Tibial nerve (tissue), 3 donors: Measurements from ENCODE around the gene KCNT2.

ENCODE experiments used
- POLR2A ChIP-seq, 2 donors: fragments of 450-650 bp; IDR thresholded peaks; one replicate each; pipeline ENCODE4 v1.6.1; 2017; ENCODE audit warnings: antibody characterized with exemption in 2 of 2, mild to moderate bottlenecking in 2 of 2, moderate library complexity in 2 of 2
- TF ChIP-seq, protein P1 (sequence below), 5 experiments: fragments of 200-600 bp in 3 of 5; fragments of 450-650 bp in 2 of 5; sonication (generic) in 3 of 5; IDR thresholded peaks; one replicate each; pipeline ENCODE4 v1.5.1; 2016 to 2019; ENCODE audit warnings: antibody characterized with exemption in 5 of 5, mild to moderate bottlenecking in 3 of 5, moderate library complexity in 2 of 5

DNA sequence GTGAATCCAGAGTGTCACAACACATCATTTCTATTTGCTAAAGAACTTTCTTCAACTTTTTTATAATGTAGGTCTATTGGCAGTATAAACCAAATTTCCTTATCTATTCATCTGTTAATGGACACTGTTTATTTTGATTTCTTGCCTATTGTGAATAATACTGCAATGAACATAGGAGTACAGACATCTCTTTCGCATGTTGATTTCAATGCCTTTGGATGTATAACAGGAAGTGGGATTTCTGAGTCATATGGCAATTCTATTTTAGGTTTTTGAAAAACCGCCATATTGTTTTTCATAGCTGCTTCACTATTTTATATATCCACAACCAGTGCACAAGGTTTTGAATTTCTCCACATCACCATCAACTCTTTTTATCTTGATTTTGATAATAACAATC, 198.7 kb downstream of the KCNT2 start:
- TF ChIP-seq, protein P1, sequence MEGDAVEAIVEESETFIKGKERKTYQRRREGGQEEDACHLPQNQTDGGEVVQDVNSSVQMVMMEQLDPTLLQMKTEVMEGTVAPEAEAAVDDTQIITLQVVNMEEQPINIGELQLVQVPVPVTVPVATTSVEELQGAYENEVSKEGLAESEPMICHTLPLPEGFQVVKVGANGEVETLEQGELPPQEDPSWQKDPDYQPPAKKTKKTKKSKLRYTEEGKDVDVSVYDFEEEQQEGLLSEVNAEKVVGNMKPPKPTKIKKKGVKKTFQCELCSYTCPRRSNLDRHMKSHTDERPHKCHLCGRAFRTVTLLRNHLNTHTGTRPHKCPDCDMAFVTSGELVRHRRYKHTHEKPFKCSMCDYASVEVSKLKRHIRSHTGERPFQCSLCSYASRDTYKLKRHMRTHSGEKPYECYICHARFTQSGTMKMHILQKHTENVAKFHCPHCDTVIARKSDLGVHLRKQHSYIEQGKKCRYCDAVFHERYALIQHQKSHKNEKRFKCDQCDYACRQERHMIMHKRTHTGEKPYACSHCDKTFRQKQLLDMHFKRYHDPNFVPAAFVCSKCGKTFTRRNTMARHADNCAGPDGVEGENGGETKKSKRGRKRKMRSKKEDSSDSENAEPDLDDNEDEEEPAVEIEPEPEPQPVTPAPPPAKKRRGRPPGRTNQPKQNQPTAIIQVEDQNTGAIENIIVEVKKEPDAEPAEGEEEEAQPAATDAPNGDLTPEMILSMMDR (IDR thresholded peaks at IDR 0.05) = no peak
- TF ChIP-seq POLR2A (IDR thresholded peaks at IDR 0.05) = no peak
